WTC11 (cell line): ENCODE results near the gene KLK12. TPM values are rescaled to one million over a fixed set of nuclear protein-coding genes. Genes with fewer than 3 reads are reported as not detected.
A peak's percentile ranks its signal among the peaks of the same experiment; 100 is the strongest.

Experiments used
- ATAC-seq: fragments of 200-7000 bp; cut with Tn5 transposase; 2 replicates; pipeline ENCODE4 v1.10.0; 2021; ENCODE audit warnings: mild to moderate bottlenecking, moderate library complexity
- CTCF ChIA-PET: fragments of 300-600 bp; sonication (Branson Sonifier 250); formaldehyde crosslinking; loops from one replicate; lab custom pipeline; 2021; ENCODE audit warnings: antibody characterized with exemption; lab: Charles Lee
- POLR2A ChIA-PET: fragments of 350-600 bp; sonication (Branson Sonifier 250); formaldehyde crosslinking; loops from one replicate; lab custom pipeline; 2021; ENCODE audit warnings: antibody characterized with exemption; lab: Charles Lee
- DNase-seq: peaks from one replicate; pipeline ENCODE4 v3.0.0; 2021; ENCODE audit warnings: low spot score
- H3K27ac Mint-ChIP-seq: 2 replicates; pipeline ENCODE4 v1.8.0; 2021; ENCODE audit warnings: mixed read lengths
- H3K27me3 Mint-ChIP-seq: 2 replicates; pipeline ENCODE4 v1.8.0; 2021; ENCODE audit warnings: low read depth, mild to moderate bottlenecking, moderate library complexity, mixed read lengths
- H3K36me3 Mint-ChIP-seq: 2 replicates; pipeline ENCODE4 v1.8.0; 2021; ENCODE audit warnings: mixed read lengths
- H3K4me1 Mint-ChIP-seq: 2 replicates; pipeline ENCODE4 v1.8.0; 2022; ENCODE audit warnings: mixed read lengths
- H3K4me3 Mint-ChIP-seq: 2 replicates; pipeline ENCODE4 v1.8.0; 2021; ENCODE audit warnings: mild to moderate bottlenecking, moderate library complexity, mixed read lengths
- H3K9me3 Mint-ChIP-seq: 2 replicates; pipeline ENCODE4 v1.8.0; 2021; ENCODE audit warnings: mixed read lengths
- AFF4 ChIP-seq: sonication (generic); formaldehyde crosslinking; IDR thresholded peaks from 2 replicates; pipeline ENCODE4 v1.8.1; 2023; ENCODE audit warnings: mild to moderate bottlenecking, missing genetic modification reagents, borderline replicate concordance
- AR ChIP-seq: fragments of 250-450 bp; sonication (Bioruptor Pico); IDR thresholded peaks from 2 replicates; pipeline ENCODE4 v1.9.0; 2021; ENCODE audit warnings: mild to moderate bottlenecking
- FOXP1 ChIP-seq: sonication (generic); formaldehyde crosslinking; IDR thresholded peaks from 2 replicates; pipeline ENCODE4 v1.8.0; 2022; ENCODE audit warnings: missing genetic modification reagents, mild to moderate bottlenecking, moderate library complexity, borderline replicate concordance
- MXD4 ChIP-seq: fragments of 250-450 bp; sonication (Bioruptor Pico); IDR thresholded peaks from 2 replicates; pipeline ENCODE4 v1.8.0; 2021; ENCODE audit warnings: mild to moderate bottlenecking, moderate library complexity, borderline replicate concordance
- MYBL2 ChIP-seq: sonication (generic); formaldehyde crosslinking; IDR thresholded peaks from 2 replicates; pipeline ENCODE4 v1.8.1; 2023; ENCODE audit warnings: mild to moderate bottlenecking, moderate library complexity, missing genetic modification reagents
- NR1H2 ChIP-seq: sonication (generic); formaldehyde crosslinking; IDR thresholded peaks from 2 replicates; pipeline ENCODE4 v1.9.0; 2021; ENCODE audit warnings: mild to moderate bottlenecking, moderate library complexity, missing genetic modification reagents
- NR3C1 ChIP-seq: sonication (generic); formaldehyde crosslinking; conservative IDR thresholded peaks from 2 replicates; pipeline ENCODE4 v1.8.1; 2023; ENCODE audit warnings: low read depth, mild to moderate bottlenecking, missing genetic modification reagents
- OVOL2 ChIP-seq: fragments of 250-450 bp; sonication (Bioruptor Pico); IDR thresholded peaks from 2 replicates; pipeline ENCODE4 v1.9.0; 2021; ENCODE audit warnings: mild to moderate bottlenecking, borderline replicate concordance
- PREB ChIP-seq: sonication (generic); formaldehyde crosslinking; IDR thresholded peaks from 2 replicates; pipeline ENCODE4 v1.8.1; 2022; ENCODE audit warnings: mild to moderate bottlenecking, missing genetic modification reagents, moderate library complexity, borderline replicate concordance
- RORB ChIP-seq: fragments of 250-450 bp; sonication (Bioruptor Pico); IDR thresholded peaks from 2 replicates; pipeline ENCODE4 v1.9.0; 2021; ENCODE audit warnings: mild to moderate bottlenecking
- SMAD4 ChIP-seq: sonication (generic); formaldehyde crosslinking; IDR thresholded peaks from 2 replicates; pipeline ENCODE4 v1.8.0; 2022; ENCODE audit warnings: mild to moderate bottlenecking, missing genetic modification reagents
- SP1 ChIP-seq: sonication (generic); formaldehyde crosslinking; conservative IDR thresholded peaks from 2 replicates; pipeline ENCODE4 v1.8.1; 2022; ENCODE audit warnings: missing genetic modification reagents
- ZNF121 ChIP-seq: sonication (generic); formaldehyde crosslinking; IDR thresholded peaks from 2 replicates; pipeline ENCODE4 v1.8.0; 2023; ENCODE audit warnings: missing genetic modification reagents
- ZNF138 ChIP-seq: sonication (generic); formaldehyde crosslinking; conservative IDR thresholded peaks from 2 replicates; pipeline ENCODE4 v1.8.1; 2022; ENCODE audit warnings: mild to moderate bottlenecking, moderate library complexity, missing genetic modification reagents
- ZNF232 ChIP-seq: sonication (generic); formaldehyde crosslinking; IDR thresholded peaks from 2 replicates; pipeline ENCODE4 v1.8.0; 2022; ENCODE audit warnings: mild to moderate bottlenecking, missing genetic modification reagents
- ZNF281 ChIP-seq: sonication (generic); formaldehyde crosslinking; IDR thresholded peaks from 2 replicates; pipeline ENCODE4 v1.8.0; 2023; ENCODE audit warnings: mild to moderate bottlenecking, missing genetic modification reagents
- total RNA-seq: library from RNA; stranded (reverse); gene quantifications from 3 replicates; pipeline ENCODE4 v1.2.3, GENCODE V29; 2021

The KLK12 gene
- total RNA-seq, 1 experiment from 2014 or later: not detected

- TF ChIP-seq RORB (CRISPR knock-in tag): no peak
- no peak for TF ChIP-seq NR1H2 (CRISPR knock-in tag)
- 0 out of 2 replicates have a peak, but pooled peaks have one; percentile 52 for TF ChIP-seq ZNF232 (CRISPR knock-in tag)
- 0 out of 2 replicates have a peak, but pooled peaks have one; percentile 57 for TF ChIP-seq SMAD4 (CRISPR knock-in tag)
Measured at GRCh38 chr19:51016798-51017683, 17.8 kb downstream of the KLK12 start (continued).

- no peaks in the 10 kb centered on the region for H3K36me3 Mint-ChIP-seq
- TF ChIP-seq AR (no peak), FOXP1 (CRISPR knock-in tag) (no peak), AFF4 (CRISPR knock-in tag) (no peak), OVOL2 (CRISPR knock-in tag) (no peak), ZNF138 (CRISPR knock-in tag) (no peak), ZNF121 (no peak), SP1 (CRISPR knock-in tag) (no peak), PREB (CRISPR knock-in tag) (no peak), NR3C1 (no peak), MXD4 (no peak), ZNF281 (no peak), MYBL2 (CRISPR knock-in tag) (no peak)
- TF ChIP-seq, all 79 proteins: peak for 0
- peaks cover 60% of the 10 kb centered on the region for H3K27me3 Mint-ChIP-seq
- peaks cover 9% of the 10 kb centered on the region for H3K4me1 Mint-ChIP-seq
- POLR2A ChIA-PET: interaction anchor here (0.6 kb wide), 1 partner anchor 460 kb away, joined by 3 read pairs; no protein-coding TSS in a partner anchor
- DNase-seq: no peak
- H3K9me3 Mint-ChIP-seq: no peaks in the 10 kb centered on the region
- peak overlapping the region; percentile 28; the same call in 1 of the 2 replicates for H3K27ac Mint-ChIP-seq
- peak overlapping the region; percentile 45 for H3K4me3 Mint-ChIP-seq
- no peak for ATAC-seq
- CTCF ChIA-PET: interaction anchor here (0.9 to 8.5 kb wide), 8 partner anchors 14 to 324 kb away, joined by 3 to 347 read pairs (median 30); partner anchors contain the start of gene KLK8
Measured at GRCh38 chr19:51015691-51016267, 19.0 kb downstream of the KLK12 start.
